Thyroid gland (tissue), 4 donors: Measurements from ENCODE around the gene GRM7.

Experiments
- CTCF ChIP-seq, 6 experiments: fragments of 200-600 bp in 3 of 6; fragments of 450-650 bp in 3 of 6; sonication (generic) in 3 of 6; IDR thresholded peaks; one replicate each; pipeline ENCODE4 v1.5.1; 2016 to 2019; ENCODE audit warnings: antibody characterized with exemption in 6 of 6, mild to moderate bottlenecking in 2 of 6, inconsistent platforms in 1 of 6, moderate library complexity in 1 of 6
- POLR2A ChIP-seq, 2 donors: fragments of 450-650 bp; IDR thresholded peaks; one replicate each; pipeline ENCODE4 v1.6.1; 2017; ENCODE audit warnings: antibody characterized with exemption in 2 of 2, mild to moderate bottlenecking in 2 of 2, moderate library complexity in 1 of 2

DNA sequence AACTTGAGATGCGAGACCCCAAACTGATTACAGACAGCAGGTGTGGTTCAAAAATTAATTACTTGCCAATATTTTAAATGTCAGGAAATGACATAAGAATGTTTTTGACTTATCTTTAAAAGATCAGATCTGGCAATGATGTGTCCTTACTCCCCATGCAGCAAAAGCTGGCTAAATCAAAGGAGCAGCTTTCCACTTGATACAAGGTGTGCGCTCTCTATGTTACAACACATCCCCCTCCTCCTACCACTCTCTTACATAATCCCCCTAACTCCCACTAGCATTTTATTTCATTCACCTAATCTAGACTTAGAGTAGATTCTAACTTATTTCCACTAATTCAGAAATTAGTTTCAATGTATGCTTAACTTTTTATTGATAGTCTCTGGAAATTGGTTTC is 609.0 kb downstream of the GRM7 start:
- TF ChIP-seq CTCF (IDR thresholded peaks at IDR 0.05) (no peak), POLR2A (IDR thresholded peaks at IDR 0.05) (no peak)
